Measurements from ENCODE around the gene DEGS2.
A peak's percentile ranks its signal among the peaks of the same experiment; 100 is the strongest.
"Not testable (repeated sequence)": the region's sequence is repeated elsewhere in the genome, so short reads cannot be mapped to it uniquely, and the experiment has no call there.

Gene DEGS2

DNA sequence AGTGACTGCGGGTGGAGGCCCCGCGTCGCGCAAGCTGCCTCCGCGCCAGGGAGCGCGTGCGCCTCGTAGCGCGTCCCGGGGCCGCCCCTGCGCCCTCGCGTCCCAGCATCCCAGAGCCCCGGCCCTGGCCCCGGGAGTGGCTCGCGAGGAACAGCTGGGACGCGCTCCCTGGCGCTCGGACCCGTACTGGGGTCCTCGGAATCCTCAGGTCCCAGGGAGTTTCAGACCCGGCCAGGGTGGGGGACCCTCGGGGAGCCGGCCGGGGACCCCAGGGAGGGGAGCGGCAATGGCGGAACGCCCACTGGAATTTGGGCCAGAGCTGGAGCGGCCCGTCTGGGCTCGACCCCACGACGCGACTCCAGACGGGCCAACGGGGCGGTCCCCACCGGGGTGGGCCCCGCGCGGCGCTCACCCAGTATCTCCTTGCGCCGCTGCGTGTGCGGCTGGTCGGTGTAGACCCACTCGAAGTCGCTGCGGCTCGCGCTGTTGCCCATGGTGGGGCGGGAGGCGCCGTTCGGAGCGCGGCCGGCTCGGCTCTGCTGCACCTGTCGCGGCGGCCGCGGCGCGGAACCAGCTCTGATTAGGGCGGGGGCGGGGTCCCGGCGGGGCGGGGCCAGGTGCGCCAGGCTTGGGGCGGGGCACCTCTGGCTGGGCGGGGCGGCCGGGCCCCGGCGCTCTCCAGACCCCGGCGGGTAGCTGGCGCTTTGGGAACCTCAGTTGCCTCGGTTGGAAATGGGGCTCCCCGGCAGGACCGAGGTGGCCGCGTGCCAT, at the start of gene DEGS2:
DEGS2 (minus strand) TSS at position 552 of the 771 bp plus-strand sequence; CDS start at position 494, 58 bp downstream.
- no peak for DNase-seq

DNA sequence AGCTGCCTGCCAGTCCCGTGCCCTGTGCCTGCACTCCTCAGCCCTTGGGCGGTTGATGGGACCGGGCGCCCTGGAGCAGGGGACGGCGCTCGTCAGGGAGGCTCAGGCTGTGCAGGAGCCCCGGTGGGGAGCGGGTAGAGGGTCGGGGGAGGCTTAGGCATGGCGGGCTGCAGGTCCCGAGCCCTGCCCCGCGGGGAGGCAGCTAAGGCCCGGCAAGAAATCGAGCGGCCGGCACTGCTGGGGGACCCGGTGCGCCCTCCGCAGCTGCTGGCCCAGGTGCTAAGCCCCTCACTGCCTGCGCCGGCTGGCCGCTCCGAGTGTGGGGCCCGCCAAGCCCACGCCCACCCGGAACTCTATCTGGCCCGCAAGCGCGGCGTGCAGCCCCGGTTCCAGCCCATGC, 48.7 kb upstream of the DEGS2 start:
- not testable (repeated sequence) for DNase-seq

DNA sequence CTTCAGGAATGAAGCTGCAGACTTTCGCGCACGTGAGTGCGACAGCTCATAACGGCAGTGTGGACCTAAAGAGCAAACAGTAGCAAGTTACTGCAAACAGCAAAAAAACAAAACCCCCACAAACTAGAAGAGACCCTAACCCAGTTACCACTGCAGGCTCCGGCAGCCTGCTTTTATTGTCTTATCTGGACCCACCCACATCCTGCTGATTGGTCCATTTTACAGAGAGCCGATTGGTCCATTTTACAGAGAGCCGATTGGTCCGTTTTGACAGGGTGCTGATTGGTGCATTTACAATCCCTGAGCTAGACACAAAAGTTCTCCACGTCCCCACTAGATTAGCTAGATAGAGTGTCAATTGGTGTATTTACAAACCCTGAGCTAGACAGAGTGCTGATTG, 48.1 kb upstream of the DEGS2 start:
- DNase-seq = not testable (repeated sequence)

DNA sequence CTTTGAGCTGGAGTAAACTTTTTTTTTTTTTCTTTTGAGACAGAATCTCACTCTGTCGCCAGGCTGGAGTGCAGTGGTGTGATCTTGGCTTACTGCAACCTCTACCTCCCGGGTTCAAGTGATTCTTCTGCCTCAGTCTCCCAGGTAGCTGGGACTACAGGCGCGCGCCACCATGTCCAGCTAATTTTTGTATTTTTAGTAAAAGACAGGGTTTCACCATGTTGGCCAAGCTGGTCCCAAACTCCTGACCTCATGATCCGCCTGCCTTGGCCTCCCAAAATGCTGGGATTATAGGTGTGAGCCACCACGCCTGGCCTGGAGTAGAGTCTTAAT, 45.4 kb upstream of the DEGS2 start:
- DNase-seq = not testable (repeated sequence)

DNA sequence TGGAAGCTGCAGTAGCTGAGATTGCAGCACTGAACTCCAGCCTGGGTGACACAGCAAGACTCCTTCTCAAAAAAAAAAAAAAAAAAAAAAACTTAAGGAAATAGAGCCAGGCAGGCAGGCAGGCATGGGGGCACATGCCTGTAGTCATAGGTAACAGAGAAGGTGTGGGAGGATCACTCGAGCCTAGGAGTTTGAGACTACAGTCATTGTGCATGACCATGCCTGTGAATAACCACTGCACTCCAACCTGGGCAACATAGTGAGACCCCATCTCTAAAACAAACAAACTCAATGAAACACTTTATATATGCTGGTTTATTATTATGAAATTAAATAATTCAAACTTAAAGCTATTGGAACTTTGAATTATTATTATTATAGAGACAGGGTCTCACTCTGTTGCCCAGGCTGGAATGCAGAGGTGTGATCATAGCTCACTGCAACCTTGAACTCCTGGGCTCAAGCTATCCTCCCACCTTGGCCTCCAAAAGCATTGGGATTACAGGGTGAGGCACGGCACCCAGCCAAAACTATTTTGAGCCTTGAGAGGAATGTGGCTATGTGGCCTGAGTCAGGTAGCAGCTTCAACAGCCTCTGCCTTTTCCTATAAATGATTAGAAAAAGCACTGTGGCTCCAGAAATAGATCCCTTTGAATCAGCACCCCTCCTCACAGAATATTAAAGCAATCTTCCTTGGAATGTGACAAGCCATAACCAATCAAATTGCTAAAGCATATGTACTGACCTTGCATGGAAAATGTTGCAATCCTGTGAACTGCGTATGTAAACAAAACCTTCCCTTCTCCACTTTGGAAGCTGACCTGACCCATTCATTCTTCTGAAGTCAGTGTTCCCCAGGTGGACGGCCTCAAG, 44.8 kb upstream of the DEGS2 start:
- DNase-seq = no peak

DNA sequence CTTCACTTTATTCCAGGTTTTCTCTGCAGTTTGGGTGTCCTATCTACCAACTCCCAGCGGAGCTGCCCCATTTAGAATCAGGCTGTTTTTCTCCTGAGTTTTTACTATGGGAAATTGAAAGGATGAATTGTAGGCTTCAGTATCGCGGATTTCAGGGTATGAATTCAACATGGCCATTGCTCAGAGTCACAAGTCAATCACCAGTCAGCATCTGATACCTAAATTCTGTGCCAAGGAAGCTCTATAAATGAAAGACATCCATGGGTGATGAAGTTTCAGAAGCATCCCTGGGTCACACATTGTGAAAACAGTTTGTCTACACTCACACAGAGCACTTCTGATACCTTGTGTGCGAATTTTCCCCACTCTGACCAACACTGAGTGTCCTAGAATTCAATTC, 43.7 kb upstream of the DEGS2 start:
- DNase-seq = no peak

DNA sequence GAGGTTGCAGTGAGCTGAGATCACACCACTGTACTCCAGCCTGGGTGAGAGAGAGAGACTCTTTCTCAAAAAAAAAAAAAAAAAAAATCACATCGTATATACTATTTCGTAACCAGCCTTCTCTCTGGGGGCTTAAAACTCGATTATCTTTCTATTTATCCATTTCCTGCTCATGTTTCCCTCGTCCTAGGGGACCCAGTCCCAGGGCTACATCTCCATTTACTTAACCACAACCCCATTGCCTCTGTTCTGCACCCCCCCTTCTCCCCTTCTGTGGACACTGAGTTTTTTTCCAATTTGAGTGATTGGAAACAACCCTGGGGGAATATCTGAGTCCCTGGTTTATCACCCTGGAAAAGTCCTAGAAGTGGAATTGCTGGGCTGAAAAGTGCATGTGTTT, 43.3 kb upstream of the DEGS2 start:
- no peak for DNase-seq

GRCh38 chr14:100201701-100202100, 42.3 kb upstream of the DEGS2 start:
- DNase-seq = no peak

GRCh38 chr14:100200311-100200710, 40.9 kb upstream of the DEGS2 start:
- DNase-seq = no peak

GRCh38 chr14:100199240-100199860, 39.9 kb upstream of the DEGS2 start:
- no peak for DNase-seq

GRCh38 chr14:100193417-100194357, 34.2 kb upstream of the DEGS2 start:
- DNase-seq = peak; percentile 41

- peak; percentile 99 for DNase-seq
Measured at GRCh38 chr14:100192672-100193416, 33.4 kb upstream of the DEGS2 start.

- peak; percentile 52 for DNase-seq
Measured at GRCh38 chr14:100192250-100192671, 32.8 kb upstream of the DEGS2 start.

GRCh38 chr14:100191584-100192249, 32.3 kb upstream of the DEGS2 start:
- peak; percentile 56 for DNase-seq

DNA sequence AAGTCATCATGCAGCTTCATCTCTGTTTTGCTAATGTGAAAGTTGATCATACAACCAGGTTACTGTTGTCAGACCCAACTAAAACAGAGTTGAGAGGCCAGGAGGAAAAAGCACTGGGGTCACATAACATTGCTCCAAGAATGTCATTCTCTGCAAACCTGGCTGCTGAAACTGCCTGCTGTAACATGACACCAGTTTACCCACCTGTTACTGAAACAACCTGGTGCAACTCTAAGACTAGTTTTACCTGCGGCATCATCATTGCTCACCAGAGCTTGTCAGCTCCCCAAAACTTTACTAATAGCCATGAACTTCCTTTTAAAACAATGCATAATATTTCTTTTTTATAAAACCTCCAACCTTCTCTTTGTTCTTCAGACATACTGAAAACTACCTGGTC, 30.7 kb upstream of the DEGS2 start:
- DNase-seq = no peak

GRCh38 chr14:100188392-100189030, 29.1 kb upstream of the DEGS2 start:
- DNase-seq = no peak

GRCh38 chr14:100187247-100187833, 27.9 kb upstream of the DEGS2 start:
- no peak for DNase-seq

- DNase-seq = not testable (repeated sequence)
Measured at GRCh38 chr14:100181876-100182551, 22.6 kb upstream of the DEGS2 start.

DNA sequence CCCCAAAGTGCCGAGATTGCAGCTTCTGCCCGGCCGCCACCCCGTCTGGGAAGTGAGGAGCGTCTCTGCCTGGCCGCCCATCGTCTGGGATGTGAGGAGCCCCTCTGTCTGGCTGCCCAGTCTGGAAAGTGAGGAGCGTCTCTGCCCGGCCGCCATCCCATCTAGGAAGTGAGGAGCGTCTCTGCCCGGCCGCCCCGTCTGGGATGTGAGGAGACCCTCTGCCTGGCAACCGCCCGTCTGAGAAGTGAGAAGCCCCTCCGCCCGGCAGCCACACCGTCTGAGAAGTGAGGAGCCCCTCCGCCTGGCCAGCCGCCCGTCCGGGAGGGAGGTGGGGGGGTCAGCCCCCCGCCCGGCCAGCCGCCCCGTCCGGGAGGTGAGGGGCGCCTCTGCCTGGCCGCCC, 21.2 kb upstream of the DEGS2 start:
- not testable (repeated sequence) for DNase-seq

- DNase-seq = no peak
Measured at GRCh38 chr14:100178691-100179090, 19.2 kb upstream of the DEGS2 start.
